Glomerular endothelial cell (primary cell): ENCODE data around the gene ASB1. TPM values are rescaled to one million over a fixed set of nuclear protein-coding genes. Genes with fewer than 3 reads are reported as not detected.

Experiments
- DNase-seq: peaks from one replicate; pipeline ENCODE4 v3.0.0-alpha.2; 2011; ENCODE audit warnings: low read depth, low spot score; ENCODE audit errors: extremely low read depth
- total RNA-seq: library from RNA; depleted of rRNA; stranded (reverse); fragments of >200 nt; gene quantifications from 2 replicates; pipeline ENCODE4 v1.2.3, GENCODE V29; 2015

Gene ASB1
- total RNA-seq, 1 donor from 2014 or later: 23.2 TPM

GRCh38 chr2:238422285-238422684 lies 4.4 kb upstream of the ASB1 start:
- no peak for DNase-seq

DNA sequence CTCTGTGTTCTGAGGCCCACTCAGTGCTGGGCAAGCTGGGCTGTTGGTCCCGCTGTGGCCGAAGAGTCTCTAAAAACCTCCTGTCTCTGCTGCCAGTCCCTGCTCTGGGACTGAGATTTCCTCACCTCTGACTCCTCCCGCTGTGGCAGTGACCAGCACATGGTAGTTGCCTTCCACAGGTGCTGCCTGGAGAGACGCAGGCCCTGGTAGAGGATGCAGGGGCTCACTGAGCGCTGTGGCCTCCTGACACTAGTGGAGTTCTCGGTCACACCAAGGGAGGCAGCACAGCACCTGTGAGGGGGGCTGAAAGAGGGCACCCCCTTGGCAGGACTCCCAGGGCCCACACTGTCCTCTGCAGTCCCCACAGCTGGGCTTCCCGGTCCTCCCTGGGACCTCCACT lies 3.8 kb upstream of the ASB1 start:
- no peak for DNase-seq

DNA sequence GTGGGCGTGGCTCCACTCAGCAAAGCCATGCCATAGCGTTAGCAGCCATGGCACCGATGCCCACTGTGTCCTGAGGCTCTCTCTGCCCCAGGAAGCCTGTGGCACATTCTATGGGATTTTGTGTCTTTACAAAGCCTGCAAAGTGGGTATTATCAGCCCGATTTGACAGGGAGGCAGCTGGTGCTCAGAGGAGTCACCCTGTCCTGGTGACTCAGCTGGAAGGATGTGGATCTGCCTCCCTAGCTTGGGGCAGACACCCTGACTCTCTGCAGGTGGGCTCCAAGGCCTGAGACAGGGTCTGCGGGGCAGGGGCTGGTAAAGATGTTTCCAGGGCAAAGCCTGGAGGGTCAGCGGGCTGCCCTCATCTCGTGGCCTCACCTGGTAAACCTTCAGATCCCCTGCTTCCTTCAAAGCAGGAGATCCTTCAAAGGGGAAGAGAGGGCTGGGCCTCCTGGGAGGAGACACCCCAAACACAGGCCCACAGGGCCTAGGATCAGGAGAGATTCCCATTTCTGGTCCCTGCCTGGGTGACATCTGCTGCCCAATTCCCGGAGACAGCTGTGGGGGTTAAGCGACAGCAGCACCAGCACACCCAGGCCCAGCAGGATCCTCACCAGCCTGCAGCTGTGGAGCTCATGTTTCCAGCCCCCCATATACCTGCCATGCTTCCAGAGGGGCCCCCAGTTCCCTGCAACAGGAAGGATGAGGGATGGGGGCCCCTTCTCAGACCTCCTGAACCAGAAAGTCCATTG lies 3.0 kb upstream of the ASB1 start:
- no peak for DNase-seq

GRCh38 chr2:238424313-238424700 lies 2.4 kb upstream of the ASB1 start:
- DNase-seq: no peak

DNA sequence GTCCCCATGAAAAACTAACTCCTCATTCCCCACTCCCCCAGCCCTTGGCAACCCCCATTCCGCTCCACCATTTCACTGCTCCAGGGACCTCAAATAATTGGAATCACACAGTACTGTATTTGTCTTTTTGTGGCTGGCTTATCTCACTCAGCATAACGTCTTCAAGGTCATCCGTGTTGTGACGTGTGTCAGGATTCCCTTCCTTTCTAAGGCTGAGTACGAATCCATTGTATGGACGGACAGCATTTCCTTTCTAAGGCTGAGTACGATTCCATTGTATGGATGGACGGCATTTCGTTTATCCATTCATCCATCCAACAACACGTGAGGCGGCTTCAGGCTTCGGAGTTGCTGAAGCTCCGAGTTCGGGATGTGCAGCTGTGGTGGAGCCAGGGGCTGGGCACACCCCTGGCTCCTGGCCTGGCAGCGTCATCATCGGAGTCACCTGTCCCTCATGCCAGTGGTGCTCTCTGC lies 1.2 kb upstream of the ASB1 start:
- no peak for DNase-seq

DNA sequence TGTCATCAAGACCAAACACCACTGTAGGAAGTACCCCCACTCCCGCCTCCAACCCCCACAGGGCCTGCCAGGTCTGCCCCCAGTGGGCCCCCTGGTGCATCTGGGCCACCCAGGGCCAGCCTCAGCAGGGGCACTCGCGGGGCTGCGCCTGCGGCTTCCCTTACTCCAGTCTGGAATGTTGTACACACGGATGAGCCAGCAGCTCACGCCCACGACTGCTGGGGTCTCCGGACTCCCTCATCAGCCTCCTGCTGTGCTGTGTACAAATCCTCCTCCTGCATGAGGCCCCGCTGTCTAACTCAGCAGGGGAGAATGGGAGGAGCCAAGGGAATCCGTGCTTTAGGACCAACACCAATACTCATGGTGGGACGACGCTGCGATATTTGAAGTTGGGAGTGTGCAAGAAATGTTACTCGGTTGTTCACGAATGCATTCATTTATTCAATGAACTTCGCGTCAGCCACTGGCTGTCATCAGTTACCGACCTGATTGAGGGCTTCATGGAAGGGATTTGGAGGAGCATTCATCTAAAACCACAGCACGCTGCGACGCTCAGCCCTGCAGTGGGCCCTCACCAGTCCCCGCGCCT lies 654 bp upstream of the ASB1 start:
- no peak for DNase-seq

- DNase-seq: no peak
Observed at GRCh38 chr2:238427435-238428162, 872 bp downstream of the ASB1 start.

DNA sequence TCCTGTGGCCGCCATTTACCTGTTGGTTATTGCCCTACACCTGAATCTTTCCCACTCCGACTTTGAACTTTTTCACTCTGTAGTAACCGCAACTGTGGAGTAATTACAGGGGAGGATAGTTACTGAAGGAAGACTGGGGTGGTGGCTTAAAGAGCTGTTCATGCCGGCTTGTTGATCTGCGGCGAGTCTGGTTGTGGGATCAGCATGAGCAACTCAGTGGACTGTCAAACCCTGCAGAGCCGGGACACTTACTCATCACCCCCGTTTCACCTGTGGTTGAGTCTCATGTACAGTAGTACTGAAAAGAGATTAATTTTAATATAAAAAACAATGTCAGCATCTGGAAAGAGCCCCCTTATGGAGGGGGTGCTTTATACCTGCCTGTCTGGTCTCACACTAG lies 2.1 kb downstream of the ASB1 start:
- DNase-seq: no peak

DNA sequence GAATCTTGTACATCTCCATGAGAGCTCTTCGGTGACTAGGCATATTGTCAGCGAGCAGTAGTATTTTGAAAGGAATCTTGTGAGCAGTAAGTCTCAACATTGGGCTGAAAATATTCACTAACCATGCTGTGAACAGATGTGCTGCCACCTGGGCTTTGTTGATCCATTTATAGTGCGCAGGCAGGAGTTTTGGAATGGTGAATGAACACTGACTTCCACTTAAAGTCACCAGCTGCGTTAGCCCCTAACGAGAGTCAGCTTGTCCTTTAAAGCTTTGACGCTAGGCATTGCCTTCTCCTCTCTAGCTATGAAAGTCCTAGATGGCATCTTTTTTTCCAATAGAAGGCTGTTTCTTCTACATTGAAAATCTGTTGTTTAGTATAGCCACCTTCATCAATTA lies 4.1 kb downstream of the ASB1 start:
- no peak for DNase-seq

GRCh38 chr2:238431456-238431855 lies 4.7 kb downstream of the ASB1 start:
- no peak for DNase-seq

GRCh38 chr2:238433300-238433915 lies 6.7 kb downstream of the ASB1 start:
- no peak for DNase-seq

DNA sequence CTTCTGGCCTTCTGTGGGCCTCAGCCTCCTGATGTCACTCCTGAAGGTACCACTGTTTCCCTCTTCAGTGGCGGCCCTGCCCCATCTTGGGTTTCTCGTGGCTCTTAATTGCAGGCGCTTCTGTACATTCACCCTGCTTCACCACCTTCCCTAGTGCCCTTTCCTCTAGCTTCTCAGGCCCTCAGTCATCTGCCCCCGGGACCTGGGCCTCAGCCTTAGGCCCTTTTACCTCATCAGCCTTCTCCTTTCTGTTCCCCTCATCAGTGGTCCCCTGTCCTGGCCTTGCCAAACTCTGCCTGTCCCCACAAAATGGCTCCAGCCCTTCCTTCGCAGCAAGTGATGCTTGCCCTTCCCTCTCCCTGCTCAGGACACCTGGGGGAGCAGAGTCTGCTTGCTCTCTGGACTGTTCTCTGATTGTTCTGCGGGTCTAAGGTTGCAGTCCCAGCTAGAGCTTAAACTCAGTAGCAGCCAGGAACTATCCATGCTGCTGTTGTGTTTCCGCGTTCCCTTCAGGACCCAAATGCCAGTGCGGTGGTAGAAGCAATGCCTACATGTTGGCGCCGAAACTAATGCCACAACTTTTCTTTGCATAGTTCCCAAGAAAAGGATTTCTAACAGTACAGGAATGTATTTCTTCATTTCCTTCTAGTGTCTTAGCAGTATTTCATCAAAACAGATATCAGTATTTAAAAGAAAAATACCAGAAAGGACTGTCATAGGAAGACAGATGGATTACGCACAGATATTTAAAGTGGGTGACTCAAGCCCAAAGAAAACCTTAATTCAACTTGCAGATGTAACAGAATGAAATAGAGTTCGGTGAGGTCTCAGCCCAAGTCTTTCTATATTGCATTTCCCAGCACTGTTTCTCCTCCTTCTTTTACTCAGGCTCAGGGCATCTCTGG lies 7.5 kb downstream of the ASB1 start:
- no peak for DNase-seq

GRCh38 chr2:238434846-238435751 lies 8.4 kb downstream of the ASB1 start:
- DNase-seq: no peak

GRCh38 chr2:238435752-238436096 lies 9.0 kb downstream of the ASB1 start:
- DNase-seq: no peak

- DNase-seq: peak; percentile 88
Observed at GRCh38 chr2:238438856-238439849, 12.4 kb downstream of the ASB1 start.

DNA sequence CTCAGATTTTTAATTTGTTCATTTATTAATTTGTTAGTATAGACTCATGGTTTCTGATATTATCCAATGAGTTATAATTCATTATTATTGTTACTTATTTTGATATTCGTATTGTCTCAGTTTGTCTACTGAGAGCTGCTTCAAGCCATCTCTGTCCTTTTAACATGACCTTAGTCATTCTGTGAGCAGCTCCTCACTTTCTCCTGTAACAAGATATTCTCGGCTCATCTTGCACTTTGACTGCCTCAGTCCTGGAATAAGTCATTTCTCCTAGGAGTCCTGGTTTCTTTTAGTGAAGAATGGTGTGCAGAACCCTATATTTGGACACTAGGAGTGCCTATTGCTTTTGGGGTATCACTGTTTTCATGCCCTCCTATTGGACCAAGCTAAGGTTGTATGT lies 13.2 kb downstream of the ASB1 start:
- no peak for DNase-seq

- no peak for DNase-seq
Observed at GRCh38 chr2:238440331-238440730, 13.6 kb downstream of the ASB1 start.

GRCh38 chr2:238440767-238441166 lies 14.0 kb downstream of the ASB1 start:
- no peak for DNase-seq
